A204.1 (cell line): ENCODE results near the gene MST1.

Source experiments
- FAIRE-seq: peaks from 2 replicates; lab custom pipeline; 2012; peaks lifted over from hg19 to GRCh38; lab: Jason Lieb, UNC

The MST1 gene

GRCh38 chr3:49717959-49718857 lies 28.9 kb upstream of the MST1 start:
- no peak for FAIRE-seq

DNA sequence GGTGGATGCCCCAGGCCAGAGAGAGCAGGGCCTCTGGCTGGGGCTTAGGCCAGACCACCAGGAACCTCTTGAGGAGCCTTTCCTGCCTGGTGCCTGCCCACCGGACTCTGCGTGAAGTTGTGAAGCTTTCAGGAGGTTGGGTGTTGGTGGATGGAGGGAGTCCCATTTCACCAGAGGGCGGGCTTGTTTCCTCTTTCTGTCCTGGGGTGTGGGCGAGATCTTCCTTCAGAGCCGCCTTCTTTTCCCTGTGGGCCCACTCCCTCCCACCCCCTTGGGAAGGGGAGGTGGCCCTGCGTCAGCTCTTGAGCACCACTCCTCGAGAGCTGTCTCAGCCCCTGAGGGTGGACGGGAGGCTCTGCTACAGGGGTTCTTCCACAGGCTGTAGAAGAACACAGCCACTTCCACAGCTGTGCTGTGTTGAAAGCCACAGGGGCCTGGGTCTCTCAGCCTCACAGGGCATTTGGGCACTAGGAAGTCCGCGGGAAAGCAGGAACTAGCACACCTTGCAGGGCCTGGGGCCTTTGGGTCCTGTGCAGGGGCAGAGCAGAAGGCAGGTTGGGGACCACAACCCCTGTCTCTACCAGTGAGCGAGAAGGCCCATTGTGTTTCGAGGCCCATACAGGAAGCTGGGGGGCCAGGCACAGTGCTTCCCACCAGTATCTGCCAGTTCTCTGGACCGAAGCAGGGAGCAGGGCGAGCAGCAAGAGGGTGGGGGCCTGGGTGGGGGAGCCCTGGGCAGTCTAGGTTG lies 28.1 kb upstream of the MST1 start:
- no peak for FAIRE-seq

- no peak for FAIRE-seq
Observed at GRCh38 chr3:49716691-49717210, 27.5 kb upstream of the MST1 start.

DNA sequence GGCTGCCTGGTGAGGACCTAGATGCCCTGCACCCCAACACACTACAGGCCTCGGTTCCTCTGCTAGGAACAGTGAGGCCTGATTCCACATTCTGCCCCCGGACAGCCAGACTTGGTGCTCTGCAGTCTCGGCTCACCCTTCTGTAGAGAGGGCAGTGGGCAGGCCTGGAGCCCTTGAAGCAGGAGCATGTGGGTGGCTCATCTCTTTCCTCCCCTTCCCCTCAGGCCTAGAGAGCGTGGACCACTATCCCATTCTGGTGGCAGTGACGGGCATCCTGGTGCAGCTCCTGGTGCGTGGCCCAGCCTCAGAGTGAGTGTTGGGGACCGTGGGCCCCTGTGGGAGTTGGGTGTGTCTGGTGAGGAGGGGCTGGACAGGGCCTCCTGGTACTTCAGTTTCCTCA lies 26.9 kb upstream of the MST1 start:
- FAIRE-seq: no peak

- no peak for FAIRE-seq
Observed at GRCh38 chr3:49715611-49716121, 26.4 kb upstream of the MST1 start.

DNA sequence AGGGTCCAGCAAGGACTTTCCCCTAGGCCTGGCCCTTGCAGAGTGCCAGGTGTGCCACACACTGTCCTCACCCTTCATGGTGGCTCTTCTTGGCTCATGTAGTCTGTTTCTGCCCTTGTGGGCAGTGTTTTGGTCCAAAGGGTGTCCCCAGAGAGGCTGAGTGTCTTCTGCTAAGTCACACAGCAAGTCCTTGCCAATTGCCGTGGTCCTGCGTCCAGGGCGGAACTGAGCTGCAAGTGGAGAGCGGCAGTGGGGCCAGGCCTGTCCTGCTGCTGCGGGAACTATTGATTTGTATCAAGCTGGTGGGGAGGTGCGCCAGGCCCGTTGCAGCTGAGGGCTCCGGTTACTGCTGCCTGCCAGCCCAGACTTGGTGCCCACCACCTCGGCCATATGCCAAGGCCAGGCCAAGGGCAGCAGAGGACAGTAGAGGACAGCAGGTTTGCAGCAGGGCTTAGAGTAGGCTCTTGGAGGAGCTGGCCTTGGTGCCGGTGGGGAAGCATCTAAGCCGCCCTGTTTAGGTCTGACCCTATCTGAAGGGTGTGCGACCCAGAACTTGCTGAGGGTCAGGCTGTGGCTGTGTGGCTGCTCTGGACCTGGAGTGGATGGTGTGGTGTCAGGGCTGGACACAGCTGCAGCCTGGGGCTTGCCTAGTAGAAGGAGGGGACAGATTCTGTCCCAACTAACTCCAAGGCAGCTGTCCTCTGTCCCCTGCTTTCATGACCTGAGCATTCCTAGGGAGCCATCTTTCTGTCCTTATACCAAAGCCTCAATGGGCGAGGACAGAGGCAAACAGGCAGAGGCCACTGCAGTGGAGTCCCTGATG lies 25.7 kb upstream of the MST1 start:
- FAIRE-seq: no peak

- FAIRE-seq: no peak
Observed at GRCh38 chr3:49713336-49714105, 24.2 kb upstream of the MST1 start.

GRCh38 chr3:49712631-49713317 lies 23.5 kb upstream of the MST1 start:
- FAIRE-seq: no peak

GRCh38 chr3:49712166-49712565 lies 22.9 kb upstream of the MST1 start:
- FAIRE-seq: no peak

DNA sequence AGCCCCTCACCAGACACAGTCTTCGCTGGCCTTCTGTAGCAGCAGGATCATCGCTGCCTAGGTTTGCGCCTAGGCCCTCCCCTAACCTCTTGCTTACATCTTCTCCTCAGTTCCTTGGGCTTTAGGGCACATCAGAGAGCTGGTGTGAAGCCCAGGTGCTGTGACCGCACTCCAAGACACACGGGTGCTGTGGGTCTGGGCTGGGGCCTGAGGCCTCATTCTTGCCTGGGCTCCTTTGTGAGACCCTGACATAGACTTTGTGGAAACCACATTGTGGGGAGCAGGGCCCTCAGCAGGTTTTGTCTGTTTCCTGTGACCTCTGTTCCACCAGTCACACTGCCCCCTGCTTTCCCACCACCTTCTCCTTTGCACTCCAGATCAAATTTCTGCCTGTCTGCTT lies 22.2 kb upstream of the MST1 start:
- no peak for FAIRE-seq

GRCh38 chr3:49709852-49710251 lies 20.6 kb upstream of the MST1 start:
- FAIRE-seq: no peak

- FAIRE-seq: no peak
Observed at GRCh38 chr3:49707113-49707480, 17.8 kb upstream of the MST1 start.

GRCh38 chr3:49706456-49707112 lies 17.3 kb upstream of the MST1 start:
- FAIRE-seq: no peak

DNA sequence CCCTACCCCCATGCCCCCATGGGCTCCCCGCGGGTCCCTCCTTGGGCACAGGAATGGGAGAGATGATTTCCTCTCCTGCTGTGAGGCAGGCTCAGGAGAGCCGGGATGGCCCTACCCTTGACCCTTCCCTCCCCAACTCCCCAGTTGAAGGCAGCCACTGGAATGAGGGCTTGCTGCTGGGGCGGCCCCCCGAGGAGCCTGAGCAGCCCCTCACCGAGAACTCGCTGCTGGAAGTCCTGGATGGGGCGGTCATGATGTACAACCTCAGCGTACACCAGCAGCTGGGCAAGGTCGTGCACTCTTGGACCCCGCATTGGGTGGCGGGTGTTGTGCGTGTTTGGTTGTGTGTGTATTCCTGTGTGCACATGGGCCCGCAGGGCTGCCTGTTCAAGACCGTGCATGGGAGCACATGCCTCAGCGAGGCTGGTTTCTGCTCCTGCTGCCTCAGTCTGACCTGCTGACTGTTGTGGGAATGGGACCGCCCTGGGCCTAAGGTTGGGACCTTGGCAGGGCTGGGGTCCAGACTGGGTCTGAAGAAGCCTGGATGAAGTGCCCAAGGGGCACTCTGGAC lies 16.2 kb upstream of the MST1 start:
- FAIRE-seq: no peak

- no peak for FAIRE-seq
Observed at GRCh38 chr3:49704629-49705028, 15.4 kb upstream of the MST1 start.

GRCh38 chr3:49703956-49704355 lies 14.7 kb upstream of the MST1 start:
- FAIRE-seq: no peak

DNA sequence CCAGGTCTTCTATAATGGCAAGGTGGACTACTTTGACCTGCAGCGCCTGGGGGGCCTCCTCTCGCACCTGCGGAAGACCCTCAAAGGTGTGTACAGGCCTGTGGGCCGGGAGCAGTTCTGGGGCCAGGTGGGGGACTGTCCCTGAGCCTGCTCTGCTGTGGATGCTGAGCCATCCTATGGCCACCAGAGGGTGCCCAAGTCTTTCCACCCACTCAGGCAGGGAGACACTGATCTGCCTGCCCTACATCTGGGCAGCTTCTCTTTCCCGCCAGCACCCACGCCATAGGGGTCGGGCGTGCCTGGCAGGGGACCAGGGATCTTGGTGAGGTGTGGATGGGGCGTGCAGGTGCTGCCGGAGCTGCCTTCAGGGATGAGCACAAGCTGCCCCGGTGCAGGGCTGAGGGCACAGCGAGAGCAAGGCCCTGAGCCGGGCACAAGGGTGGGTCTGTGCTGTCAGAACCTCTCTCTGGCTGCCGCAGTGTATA lies 14.2 kb upstream of the MST1 start:
- no peak for FAIRE-seq

DNA sequence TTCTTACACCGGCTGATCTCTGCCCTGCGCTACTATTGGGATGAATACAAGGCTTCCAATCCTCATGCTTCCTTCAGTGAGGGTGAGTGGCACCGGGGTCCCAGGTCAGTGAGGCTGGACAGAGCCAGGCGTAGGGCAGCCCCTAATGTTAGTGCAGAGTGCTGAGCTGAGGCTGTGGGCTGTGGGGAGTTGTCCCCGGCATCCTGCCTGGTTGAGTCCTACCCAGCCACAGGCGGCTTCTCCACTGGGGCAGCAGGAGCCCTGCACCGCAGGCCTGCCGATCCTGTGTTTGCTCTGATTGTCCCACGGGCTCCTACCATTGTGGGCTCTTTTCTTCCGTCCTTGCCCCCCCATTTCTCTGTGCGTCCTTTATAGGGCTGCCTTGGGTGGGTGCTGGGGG lies 13.4 kb upstream of the MST1 start:
- no peak for FAIRE-seq

DNA sequence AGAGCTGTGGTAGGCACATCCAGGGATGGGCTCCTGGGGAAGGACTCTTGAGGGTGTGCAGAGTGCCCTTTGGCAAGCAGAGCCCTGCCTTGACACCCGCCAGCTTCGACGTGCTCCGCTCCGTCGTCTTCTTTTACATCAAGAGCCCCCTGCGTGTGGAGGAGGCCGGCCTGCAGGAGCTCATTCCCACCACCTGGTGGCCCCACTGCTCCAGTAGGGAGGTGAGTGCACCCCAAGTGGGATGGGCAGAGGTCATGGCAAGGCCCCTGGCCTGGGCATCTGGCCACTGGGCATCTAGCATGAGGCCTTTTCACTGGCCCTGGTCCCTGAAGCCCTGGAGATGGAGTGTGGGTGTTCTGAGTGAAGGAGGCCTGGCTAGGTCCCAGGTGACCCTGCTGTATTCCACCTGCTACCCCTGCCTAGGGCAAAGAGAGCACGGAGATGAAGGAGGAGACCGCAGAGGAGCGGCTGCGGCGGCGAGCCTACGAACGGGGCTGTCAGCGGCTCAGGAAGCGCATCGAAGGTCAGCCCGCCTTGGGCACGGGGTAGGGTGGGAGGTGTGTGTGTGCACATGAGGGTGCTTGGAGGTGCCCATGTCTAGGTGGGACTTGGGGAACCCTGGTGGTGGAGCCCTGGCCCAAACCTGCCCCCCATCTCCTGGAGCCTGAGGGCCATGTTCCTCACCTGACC lies 12.3 kb upstream of the MST1 start:
- FAIRE-seq: no peak
